Keratinocyte (primary cell): ENCODE data around the gene ANKRD30A.
"Not testable (repeated sequence)": the region's sequence is repeated elsewhere in the genome, so short reads cannot be mapped to it uniquely, and the experiment has no call there.

Experiments
- EZH2 ChIP-seq: IDR thresholded peaks from one replicate; pipeline ENCODE4 v1.6.1; 2012; ENCODE audit warnings: inconsistent platforms, mild to moderate bottlenecking, low read length, moderate library complexity
- TF ChIP-seq, protein P1 (sequence below), 3 experiments: IDR thresholded peaks in 1 of 3; conservative IDR thresholded peaks in 1 of 3; optimal IDR thresholded peaks in 1 of 3; 2 replicates in 2 of 3; 3 replicates in 1 of 3; pipeline versions ENCODE3 to v1.5.1; 2011; ENCODE audit warnings: low read length in 3 of 3, mild to moderate bottlenecking in 3 of 3, moderate library complexity in 2 of 3, control low read depth in 1 of 3, inconsistent platforms in 1 of 3; ENCODE audit not compliant: insufficient read depth in 2 of 3; ENCODE audit errors: extremely low read depth in 1 of 3

DNA sequence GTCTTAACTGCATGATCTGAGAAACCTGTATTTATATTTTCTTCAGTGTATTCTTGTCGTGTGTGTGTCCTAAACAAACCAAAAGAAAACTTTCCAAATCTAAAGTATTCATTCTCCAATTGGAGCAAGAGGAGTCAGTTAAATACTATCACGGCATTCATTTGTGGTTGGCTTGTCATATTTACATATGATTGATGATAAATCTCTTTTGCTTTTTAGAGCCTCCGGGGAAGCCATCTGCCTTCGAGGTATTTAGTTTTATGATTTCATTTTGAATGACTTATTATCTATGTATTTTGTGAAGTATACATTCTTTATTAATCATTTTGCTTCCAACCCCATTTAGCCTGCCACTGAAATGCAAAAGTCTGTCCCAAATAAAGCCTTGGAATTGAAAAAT, 37.0 kb downstream of the ANKRD30A start:
- TF ChIP-seq, protein P1, sequence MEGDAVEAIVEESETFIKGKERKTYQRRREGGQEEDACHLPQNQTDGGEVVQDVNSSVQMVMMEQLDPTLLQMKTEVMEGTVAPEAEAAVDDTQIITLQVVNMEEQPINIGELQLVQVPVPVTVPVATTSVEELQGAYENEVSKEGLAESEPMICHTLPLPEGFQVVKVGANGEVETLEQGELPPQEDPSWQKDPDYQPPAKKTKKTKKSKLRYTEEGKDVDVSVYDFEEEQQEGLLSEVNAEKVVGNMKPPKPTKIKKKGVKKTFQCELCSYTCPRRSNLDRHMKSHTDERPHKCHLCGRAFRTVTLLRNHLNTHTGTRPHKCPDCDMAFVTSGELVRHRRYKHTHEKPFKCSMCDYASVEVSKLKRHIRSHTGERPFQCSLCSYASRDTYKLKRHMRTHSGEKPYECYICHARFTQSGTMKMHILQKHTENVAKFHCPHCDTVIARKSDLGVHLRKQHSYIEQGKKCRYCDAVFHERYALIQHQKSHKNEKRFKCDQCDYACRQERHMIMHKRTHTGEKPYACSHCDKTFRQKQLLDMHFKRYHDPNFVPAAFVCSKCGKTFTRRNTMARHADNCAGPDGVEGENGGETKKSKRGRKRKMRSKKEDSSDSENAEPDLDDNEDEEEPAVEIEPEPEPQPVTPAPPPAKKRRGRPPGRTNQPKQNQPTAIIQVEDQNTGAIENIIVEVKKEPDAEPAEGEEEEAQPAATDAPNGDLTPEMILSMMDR (optimal IDR thresholded peaks at IDR 0.05 in 1 of 3, IDR thresholded peaks at IDR 0.05 in 1 of 3, conservative IDR thresholded peaks at IDR 0.05 in 1 of 3; ENCODE audit: extremely low read depth in 1 of 3, insufficient read depth in 2 of 3, low read length in 3 of 3) = not testable (repeated sequence)
- TF ChIP-seq EZH2 = not testable (repeated sequence)
